Psoas muscle (tissue), 8 donors: ENCODE data around the gene RBMS2. TPM values are rescaled to one million over a fixed set of nuclear protein-coding genes. Genes with fewer than 3 reads are reported as not detected.
A peak's percentile ranks its signal among the peaks of the same experiment; 100 is the strongest.

Experiments
- ATAC-seq, 4 donors: fragments of 200-7000 bp; cut with Tn5 transposase; one replicate each; pipeline ENCODE4 v1.9.1; 2020; ENCODE audit warnings: moderate library complexity in 3 of 4, mild to moderate bottlenecking in 2 of 4
- DNase-seq, 2 donors: peaks; one replicate each; pipeline ENCODE4 v3.0.0-alpha.2; 2020
- H3K27ac ChIP-seq: fragments of 200-600 bp; one replicate; pipeline ENCODE4 v1.8.0; 2022
- H3K27me3 ChIP-seq, 3 donors: fragments of 200-600 bp in 1 of 3; one replicate each; pipeline versions ENCODE4 v1.6.1 to v1.8.0; 2013 to 2022; ENCODE audit warnings: low read length in 2 of 3, mild to moderate bottlenecking in 2 of 3, moderate library complexity in 1 of 3; ENCODE audit not compliant: insufficient read depth in 3 of 3
- H3K36me3 ChIP-seq, 2 donors: fragments of 200-600 bp in 1 of 2; one replicate each; pipeline versions ENCODE4 v1.6.1 to v1.8.0; 2013 to 2022; ENCODE audit warnings: low read depth in 1 of 2, mild to moderate bottlenecking in 1 of 2, moderate library complexity in 1 of 2; ENCODE audit not compliant: insufficient read depth in 1 of 2
- H3K4me1 ChIP-seq: fragments of 200-600 bp; one replicate; pipeline ENCODE4 v1.8.0; 2022
- H3K4me3 ChIP-seq: fragments of 200-600 bp; one replicate; pipeline ENCODE4 v1.8.0; 2022; ENCODE audit warnings: mild to moderate bottlenecking
- H3K9me3 ChIP-seq: fragments of 200-600 bp; one replicate; pipeline ENCODE4 v1.8.0; 2022
- CTCF ChIP-seq: fragments of 200-600 bp; IDR thresholded peaks from one replicate; pipeline ENCODE4 v1.8.0; 2022; ENCODE audit warnings: antibody characterized with exemption
- WGBS, 3 donors: extraction: QIAGEN DNeasy Blood & Tissue Kit; methylation state at CpG; one replicate each; pipeline versions ENCODE4 v1.1.6 to v1.1.7; 2013; 5-methylcytosine and 5-hydroxymethylcytosine counted together
- intact Hi-C, 2 donors: fragments of 100-400 bp; cut with DNase I; formaldehyde crosslinking; loops; one replicate each; pipeline versions ENCODE4 v1.11.0 to v1.14.2; 2022
- polyA plus RNA-seq, 3 donors: library from polyadenylated mRNA; stranded (reverse); fragments of 200-250 nt; gene quantifications; one replicate each; pipeline ENCODE4 v1.2.3, GENCODE V29; 2013
- total RNA-seq, 4 donors: library from RNA; stranded (reverse); fragmentation: NEBNext Ultra II Directional in 2 of 4; extraction: Animal tissue kit (Norgen Biotek cat#: 25700) in 2 of 4; gene quantifications; one replicate each; pipeline versions ENCODE4 v1.2.1 to v1.2.4, GENCODE V29; 2021 to 2023
- donor health status: healthy with polysubstance abuse.
- donor health status: DM: no; HTN: no; CAD: no; lungs with moderate emphysema.
- donor health status: Bipolar disorder and iron deficiency.
- donor health status: healthy.
- donor health status: DM: yes; HTN: yes; CAD: no.
- donor health status: DM: no; HTN: no; CAD: no.
- donor health status: DM: no; HTN: no; CAD: no.
- donor health status: DM: yes; HTN: yes; CAD: no.

The RBMS2 gene
- total and polyA plus RNA-seq, 7 donors = 3.0 to 20.5 (median 11.8) TPM

GRCh38 chr12:56644654-56645053 is 123.0 kb downstream of the RBMS2 start:
- peaks cover 15 to 52% of the 10 kb centered on the region in 2 donors for H3K36me3 ChIP-seq
- peak overlapping the region; percentile 99 for H3K4me3 ChIP-seq
- ATAC-seq (no peak), DNase-seq (no peak)
- H3K27me3 ChIP-seq = no peaks in the 10 kb centered on the region
- no peaks in the 10 kb centered on the region for H3K9me3 ChIP-seq
- no peak for TF ChIP-seq CTCF
- 36 to 47% (median 38%) methylated on average over 4 of the region's 4 CpGs for WGBS, 3 donors
- peak overlapping the region; percentile 98 for H3K27ac ChIP-seq
- intact Hi-C loops = loop anchor here (2.0 to 5.0 kb wide), 3 partner anchors 38 to 76 kb away; partner anchors contain the start of gene PTGES3 (in 1 of the 2)
- peaks cover 29% of the 10 kb centered on the region for H3K4me1 ChIP-seq

- peaks cover 29% of the 10 kb centered on the region for H3K4me1 ChIP-seq
- peak overlapping the region; percentile 99 for H3K4me3 ChIP-seq
- H3K9me3 ChIP-seq = no peaks in the 10 kb centered on the region
- peak in 1 of 2 donors; percentile 61 for DNase-seq
- TF ChIP-seq CTCF = no peak
- ATAC-seq = peak; percentile 15 to 66 (median 33)
- peak overlapping the region; percentile 98 for H3K27ac ChIP-seq
- intact Hi-C loops = loop anchor here (2.0 to 5.0 kb wide), 3 partner anchors 37 to 76 kb away; partner anchors contain the start of gene PTGES3 (in 1 of the 2)
- H3K36me3 ChIP-seq = peaks cover 15 to 46% of the 10 kb centered on the region in 2 donors
- 0 to 1% (median 1%) methylated on average over 29 of the region's 29 CpGs for WGBS, 3 donors
- H3K27me3 ChIP-seq = no peaks in the 10 kb centered on the region
These were observed 123.6 kb downstream of the RBMS2 start for GRCh38 chr12:56645201-56645716.

Other genes starting within 250 kb of the RBMS2 start
- gene CS, start 221.5 kb upstream of the RBMS2 start, total RNA-seq = 100 to 1,000 TPM; 317 to 601 (median 394) TPM
- gene CS, start 221.5 kb upstream of the RBMS2 start, polyA plus RNA-seq = 100 to 1,000 TPM; 194 to 269 (median 216) TPM
- 10 to 100 TPM; 32.8 to 40.2 (median 33.8) TPM for gene CNPY2, start 205.8 kb upstream of the RBMS2 start, total RNA-seq
- gene CNPY2, start 205.8 kb upstream of the RBMS2 start, polyA plus RNA-seq = 10 to 100 TPM; 45.4 to 73.5 (median 65.0) TPM
- 10 to 100 TPM; 22.1 to 37.5 (median 28.7) TPM for gene PAN2, start 187.8 kb upstream of the RBMS2 start, total RNA-seq
- gene PAN2, start 187.8 kb upstream of the RBMS2 start, polyA plus RNA-seq = 10 to 100 TPM; 17.3 to 28.7 (median 17.4) TPM
- under 1 TPM in 1 of 4 donors, not detected in 3; 0.32 TPM for gene IL23A, start 182.9 kb upstream of the RBMS2 start, total RNA-seq
- gene IL23A, start 182.9 kb upstream of the RBMS2 start, polyA plus RNA-seq = under 1 TPM in 2 of 3 donors, not detected in 1; 0.57 to 0.68 TPM
- 10 to 100 TPM; 25.9 to 34.6 (median 30.9) TPM for gene STAT2, start 161.7 kb upstream of the RBMS2 start, total RNA-seq
- gene STAT2, start 161.7 kb upstream of the RBMS2 start, polyA plus RNA-seq = 10 to 100 TPM; 15.0 to 31.7 (median 15.2) TPM
- not detected for gene APOF, start 159.0 kb upstream of the RBMS2 start, total RNA-seq
- not detected for gene APOF, start 159.0 kb upstream of the RBMS2 start, polyA plus RNA-seq
- 1 to 10 TPM; 2.8 to 4.3 (median 3.7) TPM for gene TIMELESS, start 72.4 kb upstream of the RBMS2 start, total RNA-seq
- gene TIMELESS, start 72.4 kb upstream of the RBMS2 start, polyA plus RNA-seq = 1 to 10 TPM; 3.3 to 5.2 (median 4.8) TPM
- gene MIP, start 67.2 kb upstream of the RBMS2 start, total RNA-seq = not detected
- under 1 TPM in 2 of 3 donors, not detected in 1; 0.05 to 0.13 TPM for gene MIP, start 67.2 kb upstream of the RBMS2 start, polyA plus RNA-seq
- gene SPRYD4, start 53.2 kb upstream of the RBMS2 start, total RNA-seq = 1 to 10 TPM; 2.8 to 4.4 (median 3.7) TPM
- gene SPRYD4, start 53.2 kb upstream of the RBMS2 start, polyA plus RNA-seq = 1 to 10 TPM; 1.7 to 4.6 (median 2.7) TPM
- under 1 TPM in 1 of 4 donors, not detected in 3; 0.19 TPM for gene GLS2, start 33.7 kb upstream of the RBMS2 start, total RNA-seq
- under 1 TPM; 0.08 to 0.18 (median 0.11) TPM for gene GLS2, start 33.7 kb upstream of the RBMS2 start, polyA plus RNA-seq
- gene BAZ2A, start 108.5 kb downstream of the RBMS2 start, total RNA-seq = 10 to 100 TPM; 41.0 to 53.8 (median 47.7) TPM
- 10 to 100 TPM; 10.0 to 39.4 (median 25.5) TPM for gene BAZ2A, start 108.5 kb downstream of the RBMS2 start, polyA plus RNA-seq
- gene ATP5F1B, start 124.2 kb downstream of the RBMS2 start, total RNA-seq = 1,000 to 10,000 TPM; 1,044 to 2,377 (median 1,300) TPM
- gene ATP5F1B, start 124.2 kb downstream of the RBMS2 start, polyA plus RNA-seq = 1,000 to 10,000 TPM; 1,196 to 2,759 (median 1,470) TPM
- 100 to 1,000 TPM; 118 to 192 (median 148) TPM for gene PTGES3, start 166.5 kb downstream of the RBMS2 start, total RNA-seq
- gene PTGES3, start 166.5 kb downstream of the RBMS2 start, polyA plus RNA-seq = 100 to 1,000 TPM; 141 to 253 (median 165) TPM
- gene NACA, start 203.5 kb downstream of the RBMS2 start, total RNA-seq = 100 to 1,000 TPM; 434 to 719 (median 530) TPM
- gene NACA, start 203.5 kb downstream of the RBMS2 start, polyA plus RNA-seq = 1,000 to 10,000 TPM in 1 of 3 donors, 100 to 1,000 TPM in 2; 483 to 1,147 (median 489) TPM
- gene PRIM1, start 230.5 kb downstream of the RBMS2 start, total RNA-seq = 1 to 10 TPM; 2.3 to 4.8 (median 3.4) TPM
- 1 to 10 TPM; 3.0 to 10.0 (median 6.3) TPM for gene PRIM1, start 230.5 kb downstream of the RBMS2 start, polyA plus RNA-seq
- under 1 TPM in 3 of 4 donors, not detected in 1; 0.28 to 0.51 (median 0.36) TPM for gene HSD17B6, start 241.5 kb downstream of the RBMS2 start, total RNA-seq
- 1 to 10 TPM in 1 of 3 donors, under 1 TPM in 2; 0.14 to 4.5 (median 0.17) TPM for gene HSD17B6, start 241.5 kb downstream of the RBMS2 start, polyA plus RNA-seq